GM12878 (cell line): ENCODE results near the gene C1QL1. TPM values are rescaled to one million over a fixed set of nuclear protein-coding genes. Genes with fewer than 3 reads are reported as not detected.

Source experiments
- ATAC-seq: fragments of 200-7000 bp; cut with Tn5 transposase; 3 replicates; pipeline ENCODE4 v1.9.1; 2020; ENCODE audit warnings: mild to moderate bottlenecking, moderate library complexity
- BruUV-seq: library from RNA; stranded (reverse); fragments of 400-500 nt; replicated peaks from 2 replicates; lab custom pipeline; 2021; lab: Mats Ljungman, UMichigan
- CTCF ChIA-PET: fragments of 300-600 bp; sonication (Branson Sonifier 250); formaldehyde crosslinking; extraction: SDS; loops from one replicate; lab custom pipeline; 2021; ENCODE audit warnings: inconsistent platforms; lab: Yijun Ruan, JAX
- POLR2A ChIA-PET: fragments of 350-600 bp; formaldehyde crosslinking; extraction: SDS; loops from one replicate; lab custom pipeline; 2021; ENCODE audit warnings: inconsistent platforms; lab: Charles Lee
- RAD21 ChIA-PET: fragments of 300-600 bp; sonication (Branson Sonifier 250); formaldehyde crosslinking; loops from one replicate; lab custom pipeline; 2023; ENCODE audit warnings: antibody characterized with exemption; ENCODE audit not compliant: unreplicated experiment; lab: Charles Lee
- SMC1A ChIA-PET: fragments of 300-600 bp; sonication (Branson Sonifier 250); formaldehyde crosslinking; loops from one replicate; lab custom pipeline; 2023; ENCODE audit not compliant: unreplicated experiment, uncharacterized antibody; lab: Charles Lee
- DNase-seq: peaks from one replicate; pipeline ENCODE4 v3.0.0-alpha.2; 2011; ENCODE audit warnings: low read depth, low spot score
- FAIRE-seq: peaks from 3 replicates; lab custom pipeline; 2011; peaks lifted over from hg19 to GRCh38; lab: Jason Lieb, UNC
- H2AFZ ChIP-seq: 2 replicates; pipeline ENCODE4 v1.6.0; 2011; ENCODE audit warnings: low read depth, low read length, control low read depth; ENCODE audit not compliant: control insufficient read depth
- H3K27ac ChIP-seq: 2 replicates; pipeline ENCODE4 v1.5.1; 2011; ENCODE audit warnings: control low read depth; ENCODE audit not compliant: control insufficient read depth, insufficient read depth
- H3K27me3 ChIP-seq, 2 experiments: replicated peaks in 1 of 2; 2 replicates each; pipeline versions ENCODE4 v1.6.0 to v1.6.1; 2011; ENCODE audit warnings: low read length in 1 of 2; ENCODE audit not compliant: control insufficient read depth in 2 of 2, insufficient read depth in 2 of 2
- H3K36me3 ChIP-seq, 2 experiments: 2 replicates each; pipeline ENCODE4 v1.5.1; 2011; ENCODE audit warnings: low read length in 1 of 2; ENCODE audit not compliant: control insufficient read depth in 2 of 2, insufficient read depth in 2 of 2
- H3K4me1 ChIP-seq: 2 replicates; pipeline ENCODE4 v1.6.1; 2011; ENCODE audit warnings: mild to moderate bottlenecking, low read length, moderate library complexity, mixed read lengths; ENCODE audit not compliant: control insufficient read depth, insufficient read depth
- H3K4me2 ChIP-seq: 2 replicates; pipeline ENCODE4 v1.6.0; 2011; ENCODE audit warnings: control low read depth; ENCODE audit not compliant: control insufficient read depth, insufficient read depth
- H3K4me3 ChIP-seq: fragments of 200-600 bp; sonication (generic); 2 replicates; pipeline ENCODE4 v1.5.1; 2016
- H3K79me2 ChIP-seq: 2 replicates; pipeline ENCODE4 v1.6.0; 2011; ENCODE audit warnings: low read length; ENCODE audit not compliant: control insufficient read depth, insufficient read depth
- H3K9ac ChIP-seq: 2 replicates; pipeline ENCODE4 v1.8.0; 2011; ENCODE audit warnings: low read length, control low read depth, mixed read lengths; ENCODE audit not compliant: control insufficient read depth, insufficient read depth
- H3K9me3 ChIP-seq: replicated peaks from 3 replicates; pipeline ENCODE4 v1.5.1; 2011; ENCODE audit warnings: mild to moderate bottlenecking, low read length; ENCODE audit not compliant: control insufficient read depth, insufficient read depth
- H4K20me1 ChIP-seq: 2 replicates; pipeline ENCODE4 v1.6.0; 2011; ENCODE audit not compliant: control insufficient read depth, insufficient read depth
- BMI1 ChIP-seq: fragments of 450-650 bp; IDR thresholded peaks from 2 replicates; pipeline ENCODE4 v1.6.1; 2016; ENCODE audit warnings: mild to moderate bottlenecking, moderate library complexity, borderline replicate concordance
- CBFB ChIP-seq: IDR thresholded peaks from 2 replicates; pipeline ENCODE4 v1.6.1; 2016; ENCODE audit warnings: antibody characterized with exemption, low read depth
- E4F1 ChIP-seq: fragments of 450-650 bp; IDR thresholded peaks from 2 replicates; pipeline ENCODE4 v1.6.1; 2018; ENCODE audit warnings: borderline replicate concordance, mild to moderate bottlenecking; ENCODE audit not compliant: partially characterized antibody
- ETV6 ChIP-seq, 2 experiments: fragments of 450-650 bp in 1 of 2; IDR thresholded peaks in 1 of 2; conservative IDR thresholded peaks in 1 of 2; 2 replicates each; pipeline ENCODE4 v1.6.1; 2014; ENCODE audit warnings: antibody characterized with exemption in 1 of 2, borderline replicate concordance in 1 of 2, low read depth in 1 of 2, mild to moderate bottlenecking in 1 of 2, moderate library complexity in 1 of 2
- EZH2 ChIP-seq: IDR thresholded peaks from 2 replicates; pipeline ENCODE4 v1.6.1; 2012; ENCODE audit warnings: low read depth, mild to moderate bottlenecking, control low read depth, inconsistent platforms, low read length, borderline replicate concordance; ENCODE audit not compliant: control insufficient read depth
- HSF1 ChIP-seq: fragments of 150-350 bp; IDR thresholded peaks from 2 replicates; pipeline ENCODE4 v1.6.1; 2014; ENCODE audit warnings: mild to moderate bottlenecking, low read depth, low read length
- IKZF2 ChIP-seq, 2 experiments: fragments of 450-650 bp; IDR thresholded peaks; 2 replicates each; pipeline ENCODE4 v1.6.1; 2017; ENCODE audit warnings: mild to moderate bottlenecking in 2 of 2, moderate library complexity in 2 of 2
- JUNB ChIP-seq: IDR thresholded peaks from 2 replicates; pipeline ENCODE4 v1.6.1; 2016; ENCODE audit warnings: antibody characterized with exemption, mild to moderate bottlenecking
- LARP7 ChIP-seq: fragments of 450-650 bp; IDR thresholded peaks from 2 replicates; pipeline ENCODE4 v1.6.1; 2017; ENCODE audit warnings: mild to moderate bottlenecking
- POLR2AphosphoS2 ChIP-seq: IDR thresholded peaks from 2 replicates; pipeline ENCODE4 v1.6.1; 2011; ENCODE audit warnings: low read depth, mild to moderate bottlenecking, low read length, improper control_type of control experiment, moderate library complexity
- SREBF1 ChIP-seq: IDR thresholded peaks from 2 replicates; pipeline ENCODE4 v1.6.1; 2012; ENCODE audit warnings: mild to moderate bottlenecking, low read length
- WRNIP1 ChIP-seq: IDR thresholded peaks from 2 replicates; pipeline ENCODE4 v1.6.1; 2011; ENCODE audit warnings: low read depth, low read length, improper control_type of control experiment, borderline replicate concordance
- ZNF207 ChIP-seq: fragments of 450-650 bp; IDR thresholded peaks from 2 replicates; pipeline ENCODE4 v1.6.1; 2014; ENCODE audit warnings: antibody characterized with exemption, mild to moderate bottlenecking, borderline replicate concordance
- WGBS: methylation state at CpG from one replicate; pipeline ENCODE4 v1.1.6; 2016; ENCODE audit warnings: low lambda C conversion rate; ENCODE audit not compliant: insufficient replicate concordance, insufficient coverage; ENCODE audit errors: missing lambda C conversion rate; 5-methylcytosine and 5-hydroxymethylcytosine counted together
- in situ Hi-C: fragments of 300-500 bp; cut with MboI; formaldehyde crosslinking; loops from 9 replicates; pipeline ENCODE4 v1.14.3; 2018; ENCODE audit warnings: mixed read lengths
- intact Hi-C: fragments of 100-400 bp; cut with micrococcal nuclease; formaldehyde crosslinking; loops from one replicate; pipeline ENCODE4 v1.14.2; 2022; ENCODE audit not compliant: unreplicated experiment
- polyA plus RNA-seq, 11 experiments: library from polyadenylated mRNA; depleted of rRNA in 4 of 11; unstranded in 6 of 11; stranded (reverse) in 5 of 11; fragments of >200 nt; fragmentation: Nextera tagmentation in 4 of 11; fragmentation: Illumina TruSeq in 1 of 11; extraction: Ambion mirVana in 4 of 11; extraction: Trizol in 1 of 11; gene quantifications; 1 replicate in 1 of 11; 2 replicates in 10 of 11; pipeline versions ENCODE4 v1.2.1 to v1.2.3, GENCODE V29; 2011 to 2016; ENCODE audit warnings: inconsistent platforms in 2 of 11, missing spikeins in 2 of 11, low read depth in 1 of 11
- total RNA-seq, 4 experiments: library from RNA; depleted of rRNA in 3 of 4; stranded (reverse); fragments of >200 nt in 3 of 4; fragmentation: Illumina TruSeq in 1 of 4; extraction: Trizol in 1 of 4; gene quantifications; 2 replicates each; pipeline versions ENCODE4 v1.2.1 to v1.2.3, GENCODE V29; 2013 to 2021

C1QL1 gene
- total and polyA plus RNA-seq, 10 of the 15 experiments (the other 5 are each of a cell fraction or from before 2014, with no cell fraction given) = not detected

- intact Hi-C loops (no loop called here), in situ Hi-C loops (no loop called here)
- H3K27me3 ChIP-seq = no peaks in the 10 kb centered on the region
- no peaks in the 10 kb centered on the region for H4K20me1 ChIP-seq
- no peaks in the 10 kb centered on the region for H3K4me1 ChIP-seq
- H3K9ac ChIP-seq = no peak overlapping the region
- H3K79me2 ChIP-seq = no peaks in the 10 kb centered on the region
- DNase-seq = no peak
- H3K36me3 ChIP-seq = peaks cover 42 to 64% of the 10 kb centered on the region in 2 experiments
- ChIA-PET POLR2A (interaction anchor here (0.5 to 0.6 kb wide), 2 partner anchors 151 to 641 kb away, joined by 3 to 7 read pairs; no protein-coding TSS in a partner anchor), RAD21 (no interaction called here), SMC1A (interaction anchor here (2.5 kb wide), 1 partner anchor 12 kb away, joined by 7 read pairs; no protein-coding TSS in a partner anchor), CTCF (interaction anchor here (1.1 kb wide), 1 partner anchor 14 kb away, joined by 3 read pairs; no protein-coding TSS in a partner anchor)
- H3K4me3 ChIP-seq = no peak overlapping the region
- H3K27ac ChIP-seq = no peak overlapping the region
- ATAC-seq = no peak
- WGBS = 78% methylated on average over 6 of the region's 8 CpGs
- H2AFZ ChIP-seq = no peak overlapping the region
- no peak for FAIRE-seq
- H3K4me2 ChIP-seq = no peak overlapping the region
- TF ChIP-seq CBFB = no peak
- TF ChIP-seq JUNB = no peak
- no peaks in the 10 kb centered on the region for H3K9me3 ChIP-seq
- BruUV-seq = no TSS peak
Observed at GRCh38 chr17:44932096-44932786, 35.9 kb downstream of the C1QL1 start.

- Histone ChIP-seq H3K9ac (no peak overlapping the region), H3K36me3 (peaks cover 48 to 72% of the 10 kb centered on the region in 2 experiments), H3K4me1 (no peaks in the 10 kb centered on the region), H3K27ac (no peak overlapping the region), H2AFZ (no peak overlapping the region), H3K9me3 (no peaks in the 10 kb centered on the region), H4K20me1 (no peaks in the 10 kb centered on the region), H3K27me3 (no peaks in the 10 kb centered on the region), H3K79me2 (no peaks in the 10 kb centered on the region), H3K4me2 (no peak overlapping the region), H3K4me3 (no peak overlapping the region)
- RAD21 ChIA-PET = no interaction called here
- no peak for DNase-seq
- no peak for FAIRE-seq
- 100% methylated on average over 5 of the region's 5 CpGs for WGBS
- in situ Hi-C loops (no loop called here), intact Hi-C loops (no loop called here)
- SMC1A ChIA-PET = interaction anchor here (1.0 to 2.5 kb wide), 2 partner anchors 8 to 11 kb away, joined by 4 to 7 read pairs; no protein-coding TSS in a partner anchor
- POLR2A ChIA-PET = no interaction called here
- no peak for ATAC-seq
- CTCF ChIA-PET = interaction anchor here (1.1 to 3.3 kb wide), 2 partner anchors 11 to 13 kb away, joined by 3 to 14 read pairs; no protein-coding TSS in a partner anchor
- BruUV-seq = no TSS peak
- TF ChIP-seq POLR2AphosphoS2 (no peak), WRNIP1 (no peak), LARP7 (no peak), ETV6 (conservative IDR thresholded peaks at IDR 0.05 in 1 of 2, IDR thresholded peaks at IDR 0.05 in 1 of 2; ENCODE audit: borderline replicate concordance in 1 of 2, low read depth in 1 of 2) (no peak), SREBF1 (no peak), IKZF2 (IDR thresholded peaks at IDR 0.05) (no peak), E4F1 (no peak), HSF1 (no peak), EZH2 (no peak), BMI1 (no peak), ZNF207 (no peak)
Observed at GRCh38 chr17:44931376-44931775, 36.7 kb downstream of the C1QL1 start.
